Measurements from ENCODE around the gene CCSAP. TPM values are rescaled to one million over a fixed set of nuclear protein-coding genes. Genes with fewer than 3 reads are reported as not detected.

Gene CCSAP
- total RNA-seq, 1 experiment from 2014 or later, result 8.6 TPM

- CTCF ChIA-PET, result no interaction called here
- no peak for ATAC-seq
- TF ChIP-seq GABPB1 (CRISPR knock-in tag; IDR thresholded peaks at IDR 0.05), result no peak
- no peak for TF ChIP-seq ZNF263 (CRISPR knock-in tag; IDR thresholded peaks at IDR 0.05; ENCODE audit: low read depth)
- no peak for TF ChIP-seq RELA (CRISPR knock-in tag; IDR thresholded peaks at IDR 0.05; ENCODE audit: borderline replicate concordance)
- no peak for TF ChIP-seq NR2C2 (CRISPR knock-in tag; IDR thresholded peaks at IDR 0.05)
- TF ChIP-seq PRDM15 (CRISPR knock-in tag; IDR thresholded peaks at IDR 0.05), result no peak
- no peak for TF ChIP-seq RORB (CRISPR knock-in tag; IDR thresholded peaks at IDR 0.05)
- TF ChIP-seq GRHL2 (CRISPR knock-in tag; IDR thresholded peaks at IDR 0.05; ENCODE audit: insufficient replicate concordance, severe bottlenecking), result no peak
- DNase-seq (ENCODE audit: low spot score), result no peak
- POLR2A ChIA-PET, result no interaction called here
- Mint-ChIP-seq H3K4me1 (peaks cover 24% of the 10 kb centered on the region), H3K27ac (no peak overlapping the region), H3K36me3 (no peaks in the 10 kb centered on the region), H3K9me3 (no peaks in the 10 kb centered on the region), H3K4me3 (no peak overlapping the region), H3K27me3 (ENCODE audit: low read depth) (no peaks in the 10 kb centered on the region)
Measured at GRCh38 chr1:229282295-229282823, 60.5 kb downstream of the CCSAP start.

- Mint-ChIP-seq H3K4me1 (peaks cover 20% of the 10 kb centered on the region), H3K9me3 (no peaks in the 10 kb centered on the region), H3K27me3 (ENCODE audit: low read depth) (no peaks in the 10 kb centered on the region), H3K27ac (no peak overlapping the region), H3K36me3 (no peaks in the 10 kb centered on the region), H3K4me3 (no peak overlapping the region)
- no peak for DNase-seq (ENCODE audit: low spot score)
- POLR2A ChIA-PET, result interaction anchor here (0.5 kb wide), 1 partner anchor 501 kb away, joined by 3 read pairs; no protein-coding TSS in a partner anchor
- no peak for ATAC-seq
- CTCF ChIA-PET, result interaction anchor here (1.8 kb wide), 1 partner anchor 23 kb away, joined by 4 read pairs; no protein-coding TSS in a partner anchor
- no peak for TF ChIP-seq ZNF425 (CRISPR knock-in tag; conservative IDR thresholded peaks at IDR 0.05)
- TF ChIP-seq NR1H2 (CRISPR knock-in tag; IDR thresholded peaks at IDR 0.05), result no peak
- no peak for TF ChIP-seq NR3C1 (CRISPR knock-in tag; conservative IDR thresholded peaks at IDR 0.05; ENCODE audit: low read depth)
- no peak for TF ChIP-seq E2F1 (CRISPR knock-in tag; IDR thresholded peaks at IDR 0.05)
- TF ChIP-seq ARID4B (CRISPR knock-in tag; IDR thresholded peaks at IDR 0.05; ENCODE audit: borderline replicate concordance), result no peak
- no peak for TF ChIP-seq ATF2 (CRISPR knock-in tag; IDR thresholded peaks at IDR 0.05; ENCODE audit: borderline replicate concordance, low read depth)
- no peak for TF ChIP-seq FOXK1 (CRISPR knock-in tag; IDR thresholded peaks at IDR 0.05)
- no peak for TF ChIP-seq KAT7 (CRISPR knock-in tag; IDR thresholded peaks at IDR 0.05; ENCODE audit: borderline replicate concordance)
- TF ChIP-seq USF1 (CRISPR knock-in tag; IDR thresholded peaks at IDR 0.05), result no peak
- no peak for TF ChIP-seq IRF2 (CRISPR knock-in tag; IDR thresholded peaks at IDR 0.05; ENCODE audit: borderline replicate concordance, low read depth)
- TF ChIP-seq NFYB (CRISPR knock-in tag; conservative IDR thresholded peaks at IDR 0.05; ENCODE audit: low read depth), result no peak
- TF ChIP-seq ZSCAN18 (CRISPR knock-in tag; IDR thresholded peaks at IDR 0.05), result no peak
Measured at GRCh38 chr1:229281339-229281926, 61.4 kb downstream of the CCSAP start.
